HG03521 (cell line): ENCODE results near the gene PAQR8.

Experiments used
- ATAC-seq: cut with Tn5 transposase; IDR thresholded peaks from one replicate; pipeline ENCODE4 v1.9.1; 2021; ENCODE audit warnings: mild to moderate bottlenecking, moderate library complexity; ENCODE audit not compliant: unreplicated experiment

Gene PAQR8, protein sequence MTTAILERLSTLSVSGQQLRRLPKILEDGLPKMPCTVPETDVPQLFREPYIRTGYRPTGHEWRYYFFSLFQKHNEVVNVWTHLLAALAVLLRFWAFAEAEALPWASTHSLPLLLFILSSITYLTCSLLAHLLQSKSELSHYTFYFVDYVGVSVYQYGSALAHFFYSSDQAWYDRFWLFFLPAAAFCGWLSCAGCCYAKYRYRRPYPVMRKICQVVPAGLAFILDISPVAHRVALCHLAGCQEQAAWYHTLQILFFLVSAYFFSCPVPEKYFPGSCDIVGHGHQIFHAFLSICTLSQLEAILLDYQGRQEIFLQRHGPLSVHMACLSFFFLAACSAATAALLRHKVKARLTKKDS

DNA sequence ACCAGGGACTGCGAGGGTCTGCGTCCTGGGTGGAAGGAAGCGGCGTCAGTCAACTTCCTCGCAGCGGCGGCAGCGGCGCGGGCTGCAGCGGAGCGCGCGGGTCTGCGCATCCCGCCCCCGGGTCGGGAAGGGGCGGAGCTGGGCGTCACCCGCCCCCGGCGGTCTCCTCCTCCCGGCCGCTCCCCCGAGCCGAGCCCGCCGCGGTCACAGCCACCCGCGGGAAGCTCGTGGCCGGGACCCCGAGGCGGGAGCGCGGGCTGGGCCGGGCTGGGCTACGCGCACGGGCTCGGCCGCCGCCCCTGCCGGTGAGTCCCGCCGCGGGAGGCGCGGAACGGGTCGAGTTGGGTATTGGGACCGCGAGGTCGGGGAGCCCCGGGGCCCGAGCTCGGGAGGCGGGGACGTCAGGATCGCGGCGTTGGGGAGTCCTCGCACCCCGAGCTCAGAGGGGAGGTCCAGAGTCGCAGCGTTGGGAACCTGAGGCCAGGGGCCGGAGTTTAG lies at the start of gene PAQR8:
TSS of gene PAQR8 (plus strand) at position 207 of the 498 bp plus-strand sequence. CDS start 41,063 bp downstream, outside the sequence.
- peak; percentile 89 for ATAC-seq

GRCh38 chr6:52312461-52312860 lies 49.5 kb upstream of the PAQR8 start:
- no peak for ATAC-seq

GRCh38 chr6:52314752-52315151 lies 47.2 kb upstream of the PAQR8 start:
- ATAC-seq, result no peak

DNA sequence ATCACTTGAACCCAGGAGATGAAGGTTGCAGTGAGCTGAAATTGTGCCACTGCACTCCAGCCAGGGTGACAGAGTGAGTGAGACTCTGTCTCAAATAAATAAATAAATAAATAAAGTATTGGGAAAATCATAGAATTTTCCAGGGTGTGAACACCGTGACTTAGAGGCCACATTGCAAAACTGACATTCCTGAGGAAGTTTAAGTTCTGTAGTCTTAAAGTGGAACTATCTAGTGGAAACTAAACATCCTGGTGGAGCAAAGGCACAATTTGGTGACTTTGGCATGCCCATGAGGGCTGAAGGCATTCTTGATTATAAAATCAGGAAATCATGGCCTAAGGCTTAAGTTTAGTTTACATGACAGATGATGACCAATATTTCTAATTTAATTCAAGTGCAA lies 44.7 kb upstream of the PAQR8 start:
- no peak for ATAC-seq

DNA sequence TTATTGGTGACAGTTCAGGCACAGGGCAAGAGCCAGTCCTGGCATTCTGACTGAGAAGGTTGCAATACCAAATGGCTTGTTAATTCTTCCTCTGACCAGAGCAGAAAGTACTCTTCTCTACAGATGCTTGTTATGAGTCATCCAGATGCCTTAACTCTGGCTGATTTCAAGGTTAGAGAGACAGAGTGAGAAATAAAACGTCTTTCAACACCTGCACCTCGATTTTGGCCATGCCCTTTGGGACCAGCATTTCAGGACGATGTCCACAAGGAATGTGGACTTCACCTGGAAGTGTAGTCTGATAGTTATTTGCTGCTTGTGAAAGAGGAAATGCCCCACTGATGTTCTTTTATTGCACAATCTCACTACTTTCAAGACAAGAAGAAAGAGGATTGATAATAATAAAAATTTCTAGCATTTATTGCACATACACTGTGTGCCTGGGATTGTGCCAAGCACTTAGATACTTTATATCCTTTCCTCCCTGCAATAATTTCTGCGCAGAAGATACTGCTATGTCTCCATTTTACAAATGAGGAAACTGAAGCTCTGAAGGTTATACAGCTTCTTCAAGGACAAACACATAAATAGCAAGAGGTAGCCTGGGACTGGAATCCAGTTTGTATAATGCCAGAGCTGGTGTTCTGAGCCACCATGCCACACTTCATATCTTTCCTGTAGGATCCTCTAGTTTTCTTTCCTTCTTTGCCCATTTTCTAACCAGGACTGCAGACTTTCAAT lies 43.9 kb upstream of the PAQR8 start:
- peak; percentile 99 for ATAC-seq

- ATAC-seq, result no peak
Observed at GRCh38 chr6:52324189-52324588, 37.8 kb upstream of the PAQR8 start.

DNA sequence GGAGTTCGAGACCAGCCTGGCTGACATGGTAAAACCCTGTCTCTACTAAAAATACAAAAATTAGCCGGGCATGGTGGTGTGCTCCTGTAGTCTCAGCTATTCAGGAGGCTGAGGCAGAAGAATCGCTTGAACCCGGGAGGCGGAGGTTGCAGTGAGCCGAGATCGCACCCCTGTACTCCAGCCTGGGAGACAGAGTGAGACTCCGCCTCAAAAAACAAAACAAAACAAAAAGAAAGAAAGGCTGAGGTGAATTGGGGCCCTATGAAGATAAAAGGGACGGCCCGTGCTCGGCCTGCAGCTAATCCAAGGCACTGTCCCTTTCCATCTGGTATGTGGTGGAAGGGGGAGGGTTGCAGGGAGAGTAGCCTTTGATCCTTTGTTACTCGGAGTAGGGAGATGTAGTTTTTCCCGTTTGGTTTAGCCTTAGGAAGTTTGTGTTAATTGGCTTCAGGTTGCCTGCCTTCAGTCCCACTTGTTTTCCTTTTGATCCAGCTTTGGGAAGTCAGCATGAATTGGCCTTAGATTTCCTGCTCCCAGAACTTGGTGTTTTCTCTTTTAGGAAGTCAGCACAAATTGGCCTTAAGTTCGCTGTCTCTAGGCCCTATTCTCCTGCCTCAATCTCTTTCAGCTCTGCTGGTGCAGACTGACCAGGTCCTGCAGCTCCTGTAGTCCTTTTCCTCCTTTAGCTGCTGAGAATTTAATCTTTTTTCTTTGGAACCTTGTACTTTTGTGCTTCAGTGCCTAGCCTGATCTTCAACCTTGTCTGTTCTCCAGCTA lies 36.1 kb upstream of the PAQR8 start:
- no peak for ATAC-seq

- ATAC-seq, result no peak
Observed at GRCh38 chr6:52326540-52327364, 35.2 kb upstream of the PAQR8 start.

GRCh38 chr6:52328303-52328662 lies 33.7 kb upstream of the PAQR8 start:
- ATAC-seq, result no peak

GRCh38 chr6:52328729-52329128 lies 33.2 kb upstream of the PAQR8 start:
- no peak for ATAC-seq

- no peak for ATAC-seq
Observed at GRCh38 chr6:52330470-52330869, 31.5 kb upstream of the PAQR8 start.

- ATAC-seq, result no peak
Observed at GRCh38 chr6:52331793-52332457, 30.0 kb upstream of the PAQR8 start.

GRCh38 chr6:52333840-52334200 lies 28.1 kb upstream of the PAQR8 start:
- ATAC-seq, result no peak

GRCh38 chr6:52335576-52335975 lies 26.4 kb upstream of the PAQR8 start:
- no peak for ATAC-seq

DNA sequence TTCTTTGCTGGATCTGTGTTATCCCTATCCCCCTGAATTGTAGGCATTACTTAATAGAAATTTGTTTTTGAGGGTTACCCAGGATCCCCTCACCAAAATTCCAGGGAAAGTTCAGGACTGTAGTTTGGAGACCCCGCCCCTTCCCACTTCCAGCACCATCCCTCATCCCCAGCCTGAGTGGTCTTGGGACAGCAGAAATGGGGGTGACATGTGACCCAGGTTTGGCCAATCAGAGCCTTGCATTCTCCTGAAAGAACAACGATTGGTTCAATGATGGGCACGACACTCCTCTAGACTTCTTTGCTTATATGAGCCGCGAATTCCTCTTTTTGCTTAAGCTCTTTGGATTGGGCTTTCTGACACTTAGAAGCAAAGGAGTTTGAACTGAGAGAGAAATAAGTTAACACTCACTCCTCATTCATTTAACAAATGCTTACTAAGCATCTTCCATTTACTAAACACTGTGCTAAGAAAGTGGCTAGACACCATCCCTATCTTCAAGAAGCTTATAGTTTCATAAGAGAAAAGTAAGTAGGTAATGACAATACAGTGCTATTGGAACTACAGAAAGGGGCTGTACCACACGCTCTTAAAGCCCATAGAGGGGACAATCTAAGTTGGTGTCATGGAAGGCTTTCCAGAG lies 24.9 kb upstream of the PAQR8 start:
- ATAC-seq, result peak; percentile 18

GRCh38 chr6:52337633-52338290 lies 24.2 kb upstream of the PAQR8 start:
- ATAC-seq, result peak; percentile 56

GRCh38 chr6:52340603-52340880 lies 21.4 kb upstream of the PAQR8 start:
- ATAC-seq, result no peak

DNA sequence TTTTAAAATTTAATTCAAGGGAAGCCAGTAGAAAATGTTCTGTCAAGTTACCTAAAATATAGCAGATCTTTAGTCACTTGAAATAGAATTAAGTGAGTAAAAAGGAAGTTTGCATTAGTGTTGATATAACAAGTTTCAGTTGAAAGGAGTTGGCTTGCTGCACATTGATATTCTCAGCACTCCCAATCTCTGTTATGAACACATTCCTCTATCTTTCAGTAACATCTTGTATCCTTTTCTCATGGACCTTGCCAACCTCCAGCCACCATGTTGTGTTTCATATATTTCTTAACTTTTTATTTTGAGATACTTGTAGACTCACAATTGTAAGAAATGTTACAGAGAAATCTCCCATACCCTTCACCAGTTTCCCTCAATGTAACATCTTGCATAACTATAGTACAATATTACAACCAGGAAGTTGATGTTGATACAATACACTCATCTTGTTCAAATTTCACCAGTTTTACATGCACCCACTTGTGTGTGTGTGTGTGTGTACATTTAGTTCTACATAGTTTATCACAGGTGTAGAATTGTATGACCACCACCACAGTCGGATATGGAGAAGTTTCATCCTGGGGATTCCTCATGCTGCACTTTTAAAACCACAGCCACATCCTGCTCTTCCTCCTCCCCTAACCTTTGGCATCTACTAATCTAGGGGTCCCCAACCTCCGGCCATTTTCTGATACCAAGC lies 20.2 kb upstream of the PAQR8 start:
- ATAC-seq, result no peak

DNA sequence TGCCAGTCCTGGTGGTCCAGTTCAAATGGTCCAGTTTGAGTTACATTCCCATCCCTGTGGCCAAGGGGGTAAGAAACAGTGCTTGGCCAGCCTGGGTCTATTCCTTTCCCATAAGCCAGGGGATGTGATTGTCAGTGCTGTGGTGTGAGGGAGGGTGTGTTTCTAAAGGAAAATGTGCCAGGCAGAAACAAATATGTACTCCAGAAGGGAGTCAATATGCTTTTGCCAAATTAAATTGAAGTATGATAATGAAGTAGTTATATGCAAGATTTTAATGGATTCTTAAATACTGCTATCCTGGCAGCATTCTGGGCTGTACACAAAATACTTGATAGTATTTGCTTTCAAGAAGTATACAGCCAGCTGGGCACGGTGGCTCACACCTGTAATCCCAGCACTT lies 16.6 kb upstream of the PAQR8 start:
- no peak for ATAC-seq
